ENCODE results near the gene CDPF1. TPM values are rescaled to one million over a fixed set of nuclear protein-coding genes. Genes with fewer than 3 reads are reported as not detected.

CDPF1 gene
- total RNA-seq, 1 experiment from 2014 or later, result 11.2 TPM

DNA sequence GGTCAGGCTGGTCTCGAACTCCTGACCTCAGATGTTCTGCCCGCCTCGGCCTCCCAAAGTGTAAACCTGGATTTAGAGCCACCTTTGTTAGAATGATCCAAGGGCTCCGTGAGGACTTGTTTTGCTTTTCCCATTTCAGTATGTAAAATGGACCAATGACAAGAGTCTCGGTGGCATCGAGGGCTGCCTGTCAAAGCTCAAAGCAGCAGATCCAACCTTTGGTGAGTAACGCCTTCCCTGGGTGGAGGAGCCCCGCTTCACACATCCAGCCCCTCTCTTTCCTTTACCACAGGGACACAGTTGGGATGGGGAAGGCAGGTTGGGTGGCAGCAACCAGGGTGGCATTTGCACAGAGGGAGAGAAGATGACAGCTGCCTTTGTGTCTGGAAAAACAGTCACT, 22.1 kb upstream of the CDPF1 start:
- Histone ChIP-seq H3K4me3 (ENCODE audit: low read depth in 2 of 2, low read length in 2 of 2) (no peak overlapping the region), H3K27ac (ENCODE audit: low read length) (no peak overlapping the region), H3K27me3 (ENCODE audit: control insufficient read depth, insufficient read depth, low read length) (no peaks in the 10 kb centered on the region), H3K36me3 (ENCODE audit: control insufficient read depth, insufficient read depth, low read length) (no peaks in the 10 kb centered on the region), H3K9me3 (ENCODE audit: control insufficient read depth, insufficient read depth, low read depth, low read length) (no peaks in the 10 kb centered on the region), H3K4me1 (ENCODE audit: control insufficient read depth, insufficient read depth, low read length) (peaks cover 7% of the 10 kb centered on the region)
- in situ Hi-C loops (cut with HindIII; ENCODE audit: low pct_unique_long_range_greater_than_20kb, low sequenced_read_pairs) (no loop called here), intact Hi-C loops (cut with micrococcal nuclease; ENCODE audit: unreplicated experiment) (no loop called here)
- no peak for DNase-seq (ENCODE audit: low read depth, low spot score)
- BruUV-seq (replicated peaks), result TSS peak; percentile 18
- ChIA-PET POLR2A (no interaction called here), CTCF (no interaction called here)
- ATAC-seq, result no peak
- no peak for TF ChIP-seq SIN3A (IDR thresholded peaks at IDR 0.05; ENCODE audit: borderline replicate concordance, insufficient read depth, low read depth, low read length)
- TF ChIP-seq, protein P1, sequence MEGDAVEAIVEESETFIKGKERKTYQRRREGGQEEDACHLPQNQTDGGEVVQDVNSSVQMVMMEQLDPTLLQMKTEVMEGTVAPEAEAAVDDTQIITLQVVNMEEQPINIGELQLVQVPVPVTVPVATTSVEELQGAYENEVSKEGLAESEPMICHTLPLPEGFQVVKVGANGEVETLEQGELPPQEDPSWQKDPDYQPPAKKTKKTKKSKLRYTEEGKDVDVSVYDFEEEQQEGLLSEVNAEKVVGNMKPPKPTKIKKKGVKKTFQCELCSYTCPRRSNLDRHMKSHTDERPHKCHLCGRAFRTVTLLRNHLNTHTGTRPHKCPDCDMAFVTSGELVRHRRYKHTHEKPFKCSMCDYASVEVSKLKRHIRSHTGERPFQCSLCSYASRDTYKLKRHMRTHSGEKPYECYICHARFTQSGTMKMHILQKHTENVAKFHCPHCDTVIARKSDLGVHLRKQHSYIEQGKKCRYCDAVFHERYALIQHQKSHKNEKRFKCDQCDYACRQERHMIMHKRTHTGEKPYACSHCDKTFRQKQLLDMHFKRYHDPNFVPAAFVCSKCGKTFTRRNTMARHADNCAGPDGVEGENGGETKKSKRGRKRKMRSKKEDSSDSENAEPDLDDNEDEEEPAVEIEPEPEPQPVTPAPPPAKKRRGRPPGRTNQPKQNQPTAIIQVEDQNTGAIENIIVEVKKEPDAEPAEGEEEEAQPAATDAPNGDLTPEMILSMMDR (IDR thresholded peaks at IDR 0.05), result no peak

DNA sequence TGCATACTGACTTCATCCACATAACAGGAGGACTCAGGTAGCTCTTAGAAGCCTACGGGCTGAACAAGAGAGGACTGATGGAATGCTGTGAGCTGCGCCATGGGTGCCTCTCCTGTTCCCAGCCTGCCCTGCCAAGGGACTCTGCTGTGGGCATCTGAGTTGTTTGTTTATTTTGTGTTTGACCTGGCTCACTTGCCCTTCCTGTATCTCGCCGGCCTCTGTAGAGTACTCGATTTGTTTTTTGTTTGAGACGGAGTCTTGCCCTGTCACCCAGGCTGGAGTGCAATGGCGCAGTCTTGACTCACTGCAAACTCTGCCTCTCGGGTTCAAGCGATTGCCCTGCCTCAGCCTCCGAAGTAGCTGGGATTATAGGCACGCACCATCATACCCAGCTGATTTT, 19.5 kb upstream of the CDPF1 start:
- CTCF ChIA-PET, result no interaction called here
- in situ Hi-C loops (cut with HindIII; ENCODE audit: low pct_unique_long_range_greater_than_20kb, low sequenced_read_pairs), result no loop called here
- no peaks in the 10 kb centered on the region for H3K27me3 ChIP-seq (ENCODE audit: control insufficient read depth, insufficient read depth, low read length)
- DNase-seq (ENCODE audit: low read depth, low spot score) (no peak), ATAC-seq (no peak)
- H3K4me1 ChIP-seq (ENCODE audit: control insufficient read depth, insufficient read depth, low read length), result peaks cover 7% of the 10 kb centered on the region
- H3K27ac ChIP-seq (ENCODE audit: low read length), result no peak overlapping the region
- intact Hi-C loops (cut with micrococcal nuclease; ENCODE audit: unreplicated experiment), result no loop called here
- no peak overlapping the region for H3K4me3 ChIP-seq (ENCODE audit: low read depth in 2 of 2, low read length in 2 of 2)
- no peaks in the 10 kb centered on the region for H3K36me3 ChIP-seq (ENCODE audit: control insufficient read depth, insufficient read depth, low read length)
- BruUV-seq (replicated peaks), result no TSS peak
- H3K9me3 ChIP-seq (ENCODE audit: control insufficient read depth, insufficient read depth, low read depth, low read length), result no peaks in the 10 kb centered on the region
- POLR2A ChIA-PET, result no interaction called here
- TF ChIP-seq POLR2AphosphoS5 (IDR thresholded peaks at IDR 0.05; ENCODE audit: low read depth, low read length) (no peak), TCF7L2 (IDR thresholded peaks at IDR 0.05; ENCODE audit: low read depth, low read length) (no peak), SIN3A (IDR thresholded peaks at IDR 0.05; ENCODE audit: borderline replicate concordance, insufficient read depth, low read depth, low read length) (no peak)
- TF ChIP-seq, protein P1 (IDR thresholded peaks at IDR 0.05), result no peak
- TF ChIP-seq, protein P2, sequence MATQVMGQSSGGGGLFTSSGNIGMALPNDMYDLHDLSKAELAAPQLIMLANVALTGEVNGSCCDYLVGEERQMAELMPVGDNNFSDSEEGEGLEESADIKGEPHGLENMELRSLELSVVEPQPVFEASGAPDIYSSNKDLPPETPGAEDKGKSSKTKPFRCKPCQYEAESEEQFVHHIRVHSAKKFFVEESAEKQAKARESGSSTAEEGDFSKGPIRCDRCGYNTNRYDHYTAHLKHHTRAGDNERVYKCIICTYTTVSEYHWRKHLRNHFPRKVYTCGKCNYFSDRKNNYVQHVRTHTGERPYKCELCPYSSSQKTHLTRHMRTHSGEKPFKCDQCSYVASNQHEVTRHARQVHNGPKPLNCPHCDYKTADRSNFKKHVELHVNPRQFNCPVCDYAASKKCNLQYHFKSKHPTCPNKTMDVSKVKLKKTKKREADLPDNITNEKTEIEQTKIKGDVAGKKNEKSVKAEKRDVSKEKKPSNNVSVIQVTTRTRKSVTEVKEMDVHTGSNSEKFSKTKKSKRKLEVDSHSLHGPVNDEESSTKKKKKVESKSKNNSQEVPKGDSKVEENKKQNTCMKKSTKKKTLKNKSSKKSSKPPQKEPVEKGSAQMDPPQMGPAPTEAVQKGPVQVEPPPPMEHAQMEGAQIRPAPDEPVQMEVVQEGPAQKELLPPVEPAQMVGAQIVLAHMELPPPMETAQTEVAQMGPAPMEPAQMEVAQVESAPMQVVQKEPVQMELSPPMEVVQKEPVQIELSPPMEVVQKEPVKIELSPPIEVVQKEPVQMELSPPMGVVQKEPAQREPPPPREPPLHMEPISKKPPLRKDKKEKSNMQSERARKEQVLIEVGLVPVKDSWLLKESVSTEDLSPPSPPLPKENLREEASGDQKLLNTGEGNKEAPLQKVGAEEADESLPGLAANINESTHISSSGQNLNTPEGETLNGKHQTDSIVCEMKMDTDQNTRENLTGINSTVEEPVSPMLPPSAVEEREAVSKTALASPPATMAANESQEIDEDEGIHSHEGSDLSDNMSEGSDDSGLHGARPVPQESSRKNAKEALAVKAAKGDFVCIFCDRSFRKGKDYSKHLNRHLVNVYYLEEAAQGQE (IDR thresholded peaks at IDR 0.05; ENCODE audit: insufficient read depth in 1 of 2, low read depth in 2 of 2, low read length in 1 of 2), result no peak

All from Panc1 (cell line).